Measurements from ENCODE around the gene BPTF.
"Not testable (repeated sequence)": the region's sequence is repeated elsewhere in the genome, so short reads cannot be mapped to it uniquely, and the experiment has no call there.

BPTF gene

GRCh38 chr17:67920212-67920611, 94.9 kb downstream of the BPTF start:
- H3K4me2 ChIP-seq (ENCODE audit: insufficient read depth, low read length, poor library complexity, severe bottlenecking): no peak overlapping the region
- no peak for DNase-seq (ENCODE audit: low spot score)
- no peak overlapping the region for H4K91ac ChIP-seq (ENCODE audit: low read depth, low read length, poor library complexity)
- H3K9ac ChIP-seq (ENCODE audit: low read depth, low read length, poor library complexity): no peak overlapping the region
- no peak overlapping the region for H2AFZ ChIP-seq (ENCODE audit: low read length)
- H3K4me3 ChIP-seq (ENCODE audit: low read length in 2 of 2): no peak overlapping the region
- H3K4ac ChIP-seq (ENCODE audit: low read length): no peak overlapping the region
- no peaks in the 10 kb centered on the region for H3K79me1 ChIP-seq (ENCODE audit: low read depth, low read length)
- no peak overlapping the region for H3K18ac ChIP-seq (ENCODE audit: low read length)
- WGBS, 2 donors (ENCODE audit: extremely low coverage in 2 of 2, insufficient read length in 2 of 2, insufficient replicate concordance in 1 of 2): no CpG with 5 or more reads among the region's 4 CpGs
- H3K27ac ChIP-seq (replicated peaks; ENCODE audit: low read length): no peak overlapping the region
- H2AK5ac ChIP-seq (ENCODE audit: low read depth, low read length): no peak overlapping the region
- H3K36me3 ChIP-seq (replicated peaks in 1 of 2; ENCODE audit: control insufficient read depth in 2 of 2, insufficient read depth in 2 of 2, low read length in 2 of 2): peaks cover 27 to 95% of the 10 kb centered on the region in 2 donors
- H4K8ac ChIP-seq (ENCODE audit: low read depth, low read length): no peak overlapping the region
- no peaks in the 10 kb centered on the region for H3K9me3 ChIP-seq (replicated peaks in 1 of 2; ENCODE audit: control insufficient read depth in 2 of 2, insufficient read depth in 1 of 2, low read depth in 1 of 2, low read length in 2 of 2)
- H2BK120ac ChIP-seq (ENCODE audit: low read depth, low read length): no peak overlapping the region
- no peak overlapping the region for H3K23ac ChIP-seq (ENCODE audit: low read depth, low read length, poor library complexity)
- H3K14ac ChIP-seq (ENCODE audit: low read length): no peak overlapping the region
- H2BK12ac ChIP-seq (ENCODE audit: low read length): no peak overlapping the region
- H2BK15ac ChIP-seq (ENCODE audit: low read length): no peak overlapping the region
- H3K27me3 ChIP-seq (ENCODE audit: control insufficient read depth in 3 of 3, insufficient read depth in 3 of 3, low read depth in 1 of 3, low read length in 3 of 3): no peaks in the 10 kb centered on the region
- no peak overlapping the region for H2BK5ac ChIP-seq (ENCODE audit: low read length)
- no peaks in the 10 kb centered on the region for H3K4me1 ChIP-seq (ENCODE audit: control insufficient read depth in 2 of 2, insufficient read depth in 1 of 2, low read depth in 1 of 2, low read length in 2 of 2)

GRCh38 chr17:67922503-67922902, 97.2 kb downstream of the BPTF start:
- Histone ChIP-seq H2BK5ac (ENCODE audit: low read length) (no peak overlapping the region), H2BK12ac (ENCODE audit: low read length) (no peak overlapping the region), H3K27me3 (ENCODE audit: control insufficient read depth in 3 of 3, insufficient read depth in 3 of 3, low read depth in 1 of 3, low read length in 3 of 3) (no peaks in the 10 kb centered on the region), H2BK120ac (ENCODE audit: low read depth, low read length) (no peak overlapping the region), H3K79me1 (ENCODE audit: low read depth, low read length) (no peaks in the 10 kb centered on the region), H3K23ac (ENCODE audit: low read depth, low read length, poor library complexity) (no peak overlapping the region), H3K4ac (ENCODE audit: low read length) (no peak overlapping the region), H3K18ac (ENCODE audit: low read length) (no peak overlapping the region), H4K8ac (ENCODE audit: low read depth, low read length) (no peak overlapping the region), H3K4me3 (ENCODE audit: low read length in 2 of 2) (no peak overlapping the region), H2BK15ac (ENCODE audit: low read length) (no peak overlapping the region), H3K9me3 (replicated peaks in 1 of 2; ENCODE audit: control insufficient read depth in 2 of 2, insufficient read depth in 1 of 2, low read depth in 1 of 2, low read length in 2 of 2) (no peaks in the 10 kb centered on the region), H3K27ac (replicated peaks; ENCODE audit: low read length) (no peak overlapping the region), H3K4me2 (ENCODE audit: insufficient read depth, low read length, poor library complexity, severe bottlenecking) (no peak overlapping the region), H3K9ac (ENCODE audit: low read depth, low read length, poor library complexity) (no peak overlapping the region), H2AK5ac (ENCODE audit: low read depth, low read length) (no peak overlapping the region), H3K14ac (ENCODE audit: low read length) (no peak overlapping the region), H2AFZ (ENCODE audit: low read length) (no peak overlapping the region), H4K91ac (ENCODE audit: low read depth, low read length, poor library complexity) (no peak overlapping the region), H3K36me3 (replicated peaks in 1 of 2; ENCODE audit: control insufficient read depth in 2 of 2, insufficient read depth in 2 of 2, low read length in 2 of 2) (peaks cover 32 to 96% of the 10 kb centered on the region in 2 donors), H3K4me1 (ENCODE audit: control insufficient read depth in 2 of 2, insufficient read depth in 1 of 2, low read depth in 1 of 2, low read length in 2 of 2) (no peaks in the 10 kb centered on the region)
- DNase-seq (ENCODE audit: low spot score): no peak
- no CpG with 5 or more reads among the region's 5 CpGs for WGBS, 2 donors (ENCODE audit: extremely low coverage in 2 of 2, insufficient read length in 2 of 2, insufficient replicate concordance in 1 of 2)

GRCh38 chr17:67928842-67929241, 103.5 kb downstream of the BPTF start:
- not testable (repeated sequence) for H3K79me1 ChIP-seq (ENCODE audit: low read depth, low read length); H3K4me1 ChIP-seq (ENCODE audit: control insufficient read depth in 2 of 2, insufficient read depth in 1 of 2, low read depth in 1 of 2, low read length in 2 of 2); H3K23ac ChIP-seq (ENCODE audit: low read depth, low read length, poor library complexity); H3K9me3 ChIP-seq (replicated peaks in 1 of 2; ENCODE audit: control insufficient read depth in 2 of 2, insufficient read depth in 1 of 2, low read depth in 1 of 2, low read length in 2 of 2); H2BK12ac ChIP-seq (ENCODE audit: low read length); H2BK120ac ChIP-seq (ENCODE audit: low read depth, low read length); H3K27me3 ChIP-seq (ENCODE audit: control insufficient read depth in 3 of 3, insufficient read depth in 3 of 3, low read depth in 1 of 3, low read length in 3 of 3); H2AK5ac ChIP-seq (ENCODE audit: low read depth, low read length); H2AFZ ChIP-seq (ENCODE audit: low read length); DNase-seq (ENCODE audit: low spot score); H3K9ac ChIP-seq (ENCODE audit: low read depth, low read length, poor library complexity); H4K91ac ChIP-seq (ENCODE audit: low read depth, low read length, poor library complexity); H2BK15ac ChIP-seq (ENCODE audit: low read length); H3K4me2 ChIP-seq (ENCODE audit: insufficient read depth, low read length, poor library complexity, severe bottlenecking); H3K4me3 ChIP-seq (ENCODE audit: low read length in 2 of 2); H2BK5ac ChIP-seq (ENCODE audit: low read length); H4K8ac ChIP-seq (ENCODE audit: low read depth, low read length); H3K14ac ChIP-seq (ENCODE audit: low read length); H3K27ac ChIP-seq (replicated peaks; ENCODE audit: low read length); H3K4ac ChIP-seq (ENCODE audit: low read length); H3K18ac ChIP-seq (ENCODE audit: low read length)
- no CpG with 5 or more reads among the region's 4 CpGs for WGBS, 2 donors (ENCODE audit: extremely low coverage in 2 of 2, insufficient read length in 2 of 2, insufficient replicate concordance in 1 of 2)
- H3K36me3 ChIP-seq (replicated peaks in 1 of 2; ENCODE audit: control insufficient read depth in 2 of 2, insufficient read depth in 2 of 2, low read length in 2 of 2): peaks cover 32 to 98% of the 10 kb centered on the region in 2 donors

GRCh38 chr17:67931227-67931626, 105.9 kb downstream of the BPTF start:
- peaks cover 26 to 99% of the 10 kb centered on the region in 2 donors for H3K36me3 ChIP-seq (replicated peaks in 1 of 2; ENCODE audit: control insufficient read depth in 2 of 2, insufficient read depth in 2 of 2, low read length in 2 of 2)

More at GRCh38 chr17:67931227-67931626, 105.9 kb downstream of the BPTF start:
- no peak for DNase-seq (ENCODE audit: low spot score)
- Histone ChIP-seq H4K8ac (ENCODE audit: low read depth, low read length) (no peak overlapping the region), H2BK120ac (ENCODE audit: low read depth, low read length) (no peak overlapping the region), H3K18ac (ENCODE audit: low read length) (no peak overlapping the region), H2AFZ (ENCODE audit: low read length) (no peak overlapping the region), H3K9ac (ENCODE audit: low read depth, low read length, poor library complexity) (no peak overlapping the region), H2AK5ac (ENCODE audit: low read depth, low read length) (no peak overlapping the region), H3K4me1 (ENCODE audit: control insufficient read depth in 2 of 2, insufficient read depth in 1 of 2, low read depth in 1 of 2, low read length in 2 of 2) (no peaks in the 10 kb centered on the region), H3K79me1 (ENCODE audit: low read depth, low read length) (no peaks in the 10 kb centered on the region), H3K27ac (replicated peaks; ENCODE audit: low read length) (no peak overlapping the region), H3K4ac (ENCODE audit: low read length) (no peak overlapping the region), H2BK12ac (ENCODE audit: low read length) (no peak overlapping the region), H2BK15ac (ENCODE audit: low read length) (no peak overlapping the region), H2BK5ac (ENCODE audit: low read length) (no peak overlapping the region), H4K91ac (ENCODE audit: low read depth, low read length, poor library complexity) (no peak overlapping the region), H3K23ac (ENCODE audit: low read depth, low read length, poor library complexity) (no peak overlapping the region), H3K4me2 (ENCODE audit: insufficient read depth, low read length, poor library complexity, severe bottlenecking) (no peak overlapping the region), H3K9me3 (replicated peaks in 1 of 2; ENCODE audit: control insufficient read depth in 2 of 2, insufficient read depth in 1 of 2, low read depth in 1 of 2, low read length in 2 of 2) (no peaks in the 10 kb centered on the region), H3K27me3 (ENCODE audit: control insufficient read depth in 3 of 3, insufficient read depth in 3 of 3, low read depth in 1 of 3, low read length in 3 of 3) (no peaks in the 10 kb centered on the region), H3K4me3 (ENCODE audit: low read length in 2 of 2) (no peak overlapping the region), H3K14ac (ENCODE audit: low read length) (no peak overlapping the region)
- WGBS, 2 donors (ENCODE audit: extremely low coverage in 2 of 2, insufficient read length in 2 of 2, insufficient replicate concordance in 1 of 2): no CpG with 5 or more reads among the region's 5 CpGs

Measured in neuronal stem cell (in vitro differentiated cells).